SH-SY5Y (cell line): ENCODE data around the gene THRB.

Experiments used
- GATA2 ChIP-seq: IDR thresholded peaks from 2 replicates; pipeline ENCODE4 v1.6.1; 2011; ENCODE audit warnings: mild to moderate bottlenecking, low read depth, low read length
- GATA3 ChIP-seq: IDR thresholded peaks from 2 replicates; pipeline ENCODE4 v1.6.1; 2011; ENCODE audit warnings: low read depth, mild to moderate bottlenecking, low read length, moderate library complexity

- TF ChIP-seq GATA2 = no peak
- TF ChIP-seq GATA3 = no peak
Measured at GRCh38 chr3:24240306-24240705, 254.3 kb downstream of the THRB start.
